Activated CD4-positive, alpha-beta T cell treated with anti-CD3 and anti-CD28 coated beads, Interleukin-2, amount 50 U/mL, for 4 hours (primary cell): ENCODE data around the gene HOXB5.

Experiments
- DNase-seq, 2 experiments: peaks; one replicate each; pipeline ENCODE4 v3.0.0-alpha.2; 2020

Gene HOXB5

DNA sequence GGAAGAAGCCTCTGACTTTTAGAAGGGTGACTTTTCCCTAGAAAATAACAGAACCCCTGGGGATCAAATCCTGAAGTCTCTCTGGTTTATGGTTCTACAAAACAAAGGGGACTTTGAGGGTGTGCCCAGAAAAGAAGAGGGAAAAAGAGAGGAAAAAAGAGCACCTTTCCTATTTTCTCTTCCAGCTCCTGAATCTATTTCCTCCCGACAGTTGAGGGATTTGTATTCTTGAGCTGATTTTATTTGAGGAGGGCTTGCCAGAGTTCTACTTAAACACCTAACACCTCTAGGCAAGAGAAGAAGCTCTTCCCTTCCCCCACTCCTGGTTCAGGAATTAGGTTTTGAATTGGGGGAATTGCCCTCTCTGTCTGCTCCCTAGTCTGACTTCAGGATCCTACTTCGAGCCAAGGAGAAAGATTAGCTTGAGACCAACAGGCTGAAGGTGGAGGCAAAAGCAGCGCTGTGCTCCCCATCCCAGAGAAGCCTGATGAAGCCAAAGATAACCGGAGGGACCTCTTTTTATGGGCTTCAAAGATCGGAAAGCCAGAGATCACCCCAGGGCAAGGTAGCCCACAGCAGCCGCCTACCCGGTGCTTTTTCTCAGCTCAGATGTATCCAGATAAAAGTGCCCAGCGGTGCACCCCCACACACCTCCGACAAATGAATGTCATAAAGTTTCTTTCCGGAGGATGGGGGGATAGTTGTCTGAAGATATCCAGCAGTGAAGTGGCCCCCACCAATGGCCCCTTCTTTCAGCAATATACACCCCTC lies 4.3 kb downstream of the HOXB5 start:
- DNase-seq: no peak

DNA sequence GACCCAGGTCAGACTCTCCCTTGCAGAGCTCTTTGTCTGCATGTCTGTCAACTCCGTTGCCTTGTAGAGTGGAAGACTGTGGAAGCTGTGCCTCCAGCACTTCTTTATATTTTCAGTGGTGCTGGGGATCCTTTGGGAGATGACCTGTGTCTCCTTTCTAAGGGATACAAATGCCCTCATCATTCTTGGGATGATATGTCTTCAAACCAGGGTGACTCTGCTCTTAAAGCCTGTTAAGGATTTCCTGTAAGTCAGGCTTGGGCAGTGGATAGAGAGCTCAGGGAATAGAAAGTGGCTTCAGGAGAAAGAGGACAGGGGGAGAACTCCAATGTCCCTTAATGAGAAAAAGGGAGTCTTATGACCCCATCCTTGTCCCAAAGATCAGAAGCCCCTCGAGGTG lies 5.1 kb downstream of the HOXB5 start:
- no peak for DNase-seq

- no peak for DNase-seq
These were observed 5.5 kb downstream of the HOXB5 start for GRCh38 chr17:48588074-48588415.

GRCh38 chr17:48587276-48588073 lies 6.1 kb downstream of the HOXB5 start:
- no peak for DNase-seq

- no peak for DNase-seq
These were observed 7.0 kb downstream of the HOXB5 start for GRCh38 chr17:48586355-48587258.

GRCh38 chr17:48584223-48584741 lies 9.3 kb downstream of the HOXB5 start:
- DNase-seq: no peak

DNA sequence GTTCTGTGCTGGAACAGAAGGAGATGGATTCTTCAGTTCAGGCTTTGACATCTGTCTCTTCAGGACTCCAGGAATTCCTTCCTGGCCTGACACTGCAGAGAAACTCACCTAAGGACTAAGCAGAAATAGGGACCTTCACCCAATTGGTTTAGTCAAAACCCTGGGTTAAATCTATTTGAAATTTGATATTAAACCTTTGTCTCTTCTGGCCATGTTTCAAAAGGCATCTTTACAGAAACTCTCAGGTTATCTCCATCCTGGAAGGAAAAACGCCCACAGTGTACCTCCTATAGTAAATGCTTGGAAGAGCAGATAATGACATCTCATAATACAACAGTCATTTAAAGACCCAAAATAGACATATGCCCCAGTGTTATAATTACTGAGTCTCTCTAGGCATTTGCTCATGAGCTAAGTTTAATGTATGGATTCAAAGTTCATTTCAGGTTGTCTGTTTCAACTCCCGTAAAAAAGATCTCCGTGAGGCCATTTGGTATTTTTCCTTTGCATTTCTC lies 9.8 kb downstream of the HOXB5 start:
- DNase-seq: no peak

DNA sequence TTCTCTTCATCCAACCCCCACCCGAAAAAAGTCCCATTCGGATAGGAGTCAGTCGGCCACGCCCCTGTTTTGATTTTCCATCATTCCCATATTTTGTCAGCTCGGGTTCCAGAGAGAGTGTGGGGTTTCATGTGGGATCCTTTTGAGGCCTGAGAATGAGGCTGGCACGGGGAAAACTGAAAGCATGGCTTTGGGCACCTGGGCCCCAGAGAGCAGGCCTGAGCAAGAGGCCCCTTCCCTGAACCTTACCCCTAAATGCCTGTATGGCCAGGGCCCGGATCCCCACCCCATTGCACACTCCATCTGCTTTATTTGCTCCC lies 10.9 kb downstream of the HOXB5 start:
- DNase-seq: no peak

DNA sequence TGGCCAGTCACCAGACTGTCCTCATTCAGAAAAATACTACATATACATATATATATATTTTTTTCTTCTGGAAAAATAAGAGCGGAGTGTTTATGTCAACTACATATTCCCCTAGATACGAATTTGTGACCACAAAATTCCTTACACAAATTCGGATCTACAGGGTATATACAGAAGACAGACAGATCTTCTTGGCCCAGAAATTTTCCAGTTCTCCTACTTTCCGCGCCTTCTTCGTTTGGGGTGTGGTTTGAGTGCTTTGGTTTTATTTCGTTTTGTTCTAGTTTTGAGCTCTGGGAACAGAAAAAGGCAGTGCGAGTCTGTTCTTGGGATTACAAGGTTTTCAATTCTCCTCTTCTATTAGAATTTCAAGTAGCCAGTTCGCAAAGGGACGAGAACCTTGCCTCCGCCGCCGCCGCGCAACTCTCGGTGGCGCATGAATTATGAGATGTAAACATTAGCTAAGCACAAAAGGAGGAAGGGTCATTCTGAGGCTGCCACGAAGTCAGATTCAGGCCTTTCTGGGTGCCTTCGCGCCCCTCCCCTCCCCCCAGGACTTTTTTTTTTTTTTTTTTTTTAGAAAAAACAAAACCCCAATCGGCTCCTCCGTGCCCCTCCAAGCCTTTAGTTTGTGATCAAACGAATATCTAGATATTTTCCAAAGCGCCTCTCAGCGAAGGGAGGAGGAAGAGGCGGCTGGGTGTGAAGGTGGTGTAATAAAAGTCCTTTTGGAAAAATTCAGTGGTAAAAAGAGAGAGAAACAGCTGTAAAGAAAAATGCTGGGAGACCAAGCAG lies 13.6 kb downstream of the HOXB5 start:
- DNase-seq: no peak

DNA sequence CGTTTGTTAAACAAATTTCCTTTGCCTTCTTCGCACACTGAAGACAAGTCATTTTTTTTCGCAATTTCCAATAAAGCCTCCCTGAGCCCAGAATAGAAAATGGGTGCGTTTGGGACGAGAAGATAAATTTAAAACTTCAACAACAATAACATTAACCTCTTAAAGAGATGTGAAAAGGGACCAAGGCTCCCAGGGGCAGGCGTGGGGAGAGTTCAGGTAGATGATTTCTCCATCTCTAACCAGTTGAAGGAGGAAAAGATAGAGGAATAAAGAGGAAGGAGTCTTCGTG lies 14.2 kb downstream of the HOXB5 start:
- DNase-seq: no peak

- no peak for DNase-seq
These were observed 14.7 kb downstream of the HOXB5 start for GRCh38 chr17:48578616-48579470.

DNA sequence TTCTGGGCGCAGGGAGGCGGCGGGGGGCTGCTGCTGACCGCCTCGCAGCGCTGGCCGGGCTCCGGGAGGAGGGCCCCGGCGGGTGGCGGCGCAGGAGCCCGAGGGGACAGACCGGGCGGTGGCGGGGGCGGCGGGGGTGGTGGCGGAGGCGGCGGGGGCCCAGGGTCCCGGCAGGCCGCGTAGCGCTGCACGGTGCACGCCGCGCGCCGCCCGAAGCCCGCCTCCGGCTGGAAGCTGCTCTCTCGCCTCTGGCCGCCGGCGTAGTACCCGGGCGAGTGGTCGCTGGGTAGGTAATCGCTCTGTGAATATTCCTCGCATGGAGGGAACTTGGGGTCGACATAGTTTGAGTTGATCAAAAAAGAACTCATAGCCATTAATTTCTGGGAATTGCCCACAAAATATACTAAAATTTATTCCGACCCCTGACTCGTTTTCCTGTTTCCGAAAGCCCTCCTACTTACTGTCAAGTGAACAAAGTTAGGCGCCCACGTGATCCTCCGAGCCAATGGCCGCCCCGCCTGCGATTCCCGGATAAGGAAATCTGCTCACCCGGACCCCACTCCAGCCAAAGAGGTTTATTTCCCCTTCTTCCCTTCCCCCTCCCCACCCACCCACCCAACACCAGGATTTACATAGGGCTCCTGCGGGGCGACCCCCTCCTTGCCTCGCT lies 15.5 kb downstream of the HOXB5 start, which contains the start of gene HOXB4:
HOXB4 (minus strand) TSS at position 405 of the 670 bp plus-strand sequence; CDS start at position 374, 31 bp downstream.
- DNase-seq: peak; percentile 47 to 57

GRCh38 chr17:48577330-48577945 lies 16.1 kb downstream of the HOXB5 start:
- DNase-seq: no peak

DNA sequence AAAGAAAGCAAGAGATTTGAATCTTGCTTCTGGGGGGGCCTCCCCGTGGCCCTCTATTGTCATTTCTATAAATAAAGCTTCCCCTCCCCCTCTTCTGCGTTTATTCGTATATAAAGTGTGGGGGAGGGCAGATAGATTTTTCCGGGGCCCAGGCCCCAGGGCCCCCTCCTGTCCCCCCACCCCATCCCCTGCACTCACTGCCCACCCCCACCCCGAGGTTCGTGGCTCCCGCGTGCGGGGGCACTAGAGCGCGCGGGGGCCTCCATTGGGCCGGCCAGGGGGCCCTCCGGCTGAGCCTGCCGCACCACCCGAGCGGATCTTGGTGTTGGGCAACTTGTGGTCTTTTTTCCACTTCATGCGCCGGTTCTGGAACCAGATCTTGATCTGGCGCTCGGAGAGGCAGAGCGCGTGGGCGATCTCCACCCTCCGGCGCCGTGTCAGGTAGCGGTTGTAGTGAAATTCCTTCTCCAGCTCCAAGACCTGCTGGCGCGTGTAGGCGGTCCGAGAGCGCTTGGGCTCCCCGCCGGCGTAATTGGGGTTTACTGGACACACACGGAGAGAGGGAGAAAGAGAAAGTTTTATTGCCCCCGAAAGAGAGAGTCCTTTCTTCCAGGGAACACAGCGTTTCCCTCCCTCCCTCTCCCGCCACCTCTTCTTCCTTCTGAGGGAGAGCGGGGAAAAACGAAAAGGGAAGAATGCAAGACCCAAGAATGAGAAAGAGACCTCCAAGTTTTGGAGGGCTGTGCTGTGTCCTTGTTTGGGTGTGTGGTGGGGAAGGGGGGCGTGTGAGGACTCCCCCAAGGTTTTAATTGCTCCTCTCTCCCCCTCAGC lies 16.9 kb downstream of the HOXB5 start:
- DNase-seq: no peak

DNA sequence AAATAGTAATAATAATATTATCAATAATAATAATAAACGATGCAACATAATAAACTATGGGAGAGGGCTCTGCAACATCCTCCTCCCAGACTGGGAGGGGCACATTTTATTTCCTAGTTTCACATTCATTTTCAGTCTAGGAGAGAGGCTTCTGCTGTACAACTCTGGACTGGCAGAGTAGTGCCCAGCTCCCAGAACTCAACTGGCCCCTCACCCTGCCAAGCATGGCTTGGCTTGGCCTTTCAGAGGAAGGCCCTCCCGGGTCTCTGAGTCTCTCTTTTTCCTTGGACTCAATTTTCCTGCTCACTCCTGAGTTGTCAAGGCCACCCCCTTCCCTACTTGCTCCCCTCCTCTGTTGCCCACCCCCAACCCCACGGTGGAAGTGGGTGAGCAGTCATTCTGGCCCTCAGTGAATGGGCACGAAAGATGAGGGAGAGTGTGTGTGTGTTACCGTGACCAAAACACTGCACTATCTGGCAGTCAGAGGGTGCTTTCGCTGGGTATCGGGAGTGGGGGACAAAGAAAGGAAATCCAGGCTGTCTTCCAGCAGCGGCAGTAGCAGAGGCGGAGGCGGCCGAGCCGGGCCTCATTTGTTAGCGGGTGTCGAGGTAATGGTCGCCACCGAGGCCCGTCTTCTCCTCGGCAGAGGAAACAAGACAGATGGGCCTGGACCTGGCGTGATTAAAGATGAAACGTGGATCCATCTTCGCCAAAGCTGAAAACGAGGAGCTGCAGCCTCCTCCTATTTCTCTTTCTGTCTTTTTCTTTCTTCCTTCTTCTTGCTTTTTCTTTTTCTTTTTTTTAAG lies 17.7 kb downstream of the HOXB5 start:
- no peak for DNase-seq

DNA sequence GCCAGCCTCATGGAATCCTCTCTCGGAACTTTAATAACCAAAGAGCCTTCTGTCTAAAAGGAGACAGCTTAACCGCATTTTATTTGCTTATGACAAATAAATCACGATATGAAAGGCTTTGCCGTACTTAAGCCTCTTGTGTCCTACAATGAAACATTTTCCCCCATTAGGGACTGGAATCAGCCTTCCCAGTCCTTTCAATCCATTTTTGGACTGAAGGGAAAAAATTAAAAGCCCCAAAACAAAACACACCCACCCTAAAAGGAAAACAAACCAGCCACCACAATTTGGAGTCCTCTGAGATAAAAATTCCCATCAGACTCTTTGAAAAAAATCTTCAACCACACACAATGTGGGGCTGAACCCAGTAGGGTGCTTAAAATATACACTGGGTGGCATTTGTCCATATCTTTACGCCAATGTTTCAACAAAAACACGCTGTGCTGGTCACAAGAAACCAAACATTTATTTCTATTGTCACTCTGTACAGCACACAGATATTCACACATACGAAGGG lies 18.5 kb downstream of the HOXB5 start:
- DNase-seq: no peak

GRCh38 chr17:48574505-48575065 lies 19.0 kb downstream of the HOXB5 start:
- no peak for DNase-seq
